HepG2 (cell line): ENCODE results near the gene LDLRAD4. TPM values are rescaled to one million over a fixed set of nuclear protein-coding genes. Genes with fewer than 3 reads are reported as not detected.

ENCODE experiments used
- CEBPZ ChIP-seq: IDR thresholded peaks from 2 replicates; pipeline ENCODE4 v1.6.1; 2012; ENCODE audit warnings: low read length, improper control_type of control experiment
- CREB1 ChIP-seq, 2 experiments: fragments of 450-650 bp in 1 of 2; IDR thresholded peaks; 2 replicates each; pipeline ENCODE4 v1.6.1; 2016 to 2017; ENCODE audit warnings: control low read depth in 1 of 2, mild to moderate bottlenecking in 1 of 2, missing compliant biosample characterization in 1 of 2, missing genetic modification characterization in 1 of 2
- HHEX ChIP-seq: IDR thresholded peaks from 2 replicates; pipeline ENCODE4 v1.6.1; 2016; ENCODE audit warnings: control low read depth
- HINFP ChIP-seq: sonication (generic); formaldehyde crosslinking; IDR thresholded peaks from 2 replicates; pipeline ENCODE4 v1.4.0; 2020; ENCODE audit warnings: low read depth, mild to moderate bottlenecking, missing genetic modification reagents
- JUNB ChIP-seq: sonication (generic); formaldehyde crosslinking; IDR thresholded peaks from 2 replicates; pipeline ENCODE4 v1.8.0; 2022; ENCODE audit warnings: missing genetic modification reagents, mild to moderate bottlenecking, borderline replicate concordance
- RERE ChIP-seq: IDR thresholded peaks from 2 replicates; pipeline ENCODE4 v1.6.1; 2016; ENCODE audit warnings: low read depth, missing genetic modification reagents, missing compliant biosample characterization
- TRIM22 ChIP-seq: fragments of 450-650 bp; IDR thresholded peaks from 2 replicates; pipeline ENCODE4 v1.6.1; 2017
- ZBTB49 ChIP-seq: sonication (generic); formaldehyde crosslinking; IDR thresholded peaks from 2 replicates; pipeline ENCODE4 v1.4.0; 2020; ENCODE audit warnings: missing genetic modification reagents, borderline replicate concordance
- ZFP91 ChIP-seq: sonication (generic); formaldehyde crosslinking; IDR thresholded peaks from 2 replicates; pipeline ENCODE4 v1.9.0; 2022; ENCODE audit warnings: missing genetic modification reagents, mild to moderate bottlenecking, borderline replicate concordance
- ZNF207 ChIP-seq: fragments of 450-650 bp; IDR thresholded peaks from 2 replicates; pipeline ENCODE4 v1.6.1; 2016; ENCODE audit warnings: antibody characterized with exemption, borderline replicate concordance
- ZNF343 ChIP-seq: sonication (generic); formaldehyde crosslinking; IDR thresholded peaks from 2 replicates; pipeline ENCODE4 v1.4.0; 2020; ENCODE audit warnings: mild to moderate bottlenecking, missing genetic modification reagents
- ZNF598 ChIP-seq: sonication (generic); formaldehyde crosslinking; IDR thresholded peaks from 2 replicates; pipeline ENCODE4 v1.5.1; 2020; ENCODE audit warnings: mild to moderate bottlenecking, missing genetic modification reagents, borderline replicate concordance
- ZNF761 ChIP-seq: sonication (generic); formaldehyde crosslinking; conservative IDR thresholded peaks from 2 replicates; pipeline ENCODE4 v1.4.0; 2020; ENCODE audit warnings: mild to moderate bottlenecking, missing genetic modification reagents
- polyA plus RNA-seq, 8 experiments: library from polyadenylated mRNA; depleted of rRNA in 3 of 8; stranded (reverse) in 7 of 8; unstranded in 1 of 8; fragments of >200 nt; fragmentation: Illumina TruSeq in 4 of 8; extraction: Trizol in 4 of 8; gene quantifications; 2 replicates each; pipeline versions ENCODE4 v1.2.1 to v1.2.3, GENCODE V29; 2011 to 2016; ENCODE audit warnings: low read depth in 4 of 8, missing spikeins in 1 of 8, mixed read lengths in 1 of 8; ENCODE audit not compliant: insufficient read depth in 1 of 8
- total RNA-seq, 5 experiments: library from RNA; depleted of rRNA; stranded (reverse); fragments of >200 nt; fragmentation: Illumina TruSeq; extraction: Trizol; gene quantifications; 2 replicates each; pipeline ENCODE4 v1.2.3, GENCODE V29; 2016; ENCODE audit warnings: low read depth in 1 of 5

The LDLRAD4 gene
- total and polyA plus RNA-seq, 2 of the 13 experiments (the other 11 are each of a cell fraction or from before 2014, with no cell fraction given): 13.6 to 20.9 TPM

- TF ChIP-seq CREB1 (IDR thresholded peaks at IDR 0.05) (no peak), CREB1 (CRISPR knock-in tag; IDR thresholded peaks at IDR 0.05) (no peak), TRIM22 (no peak), ZNF761 (CRISPR knock-in tag) (no peak), HHEX (no peak), HINFP (no peak), CEBPZ (no peak), ZNF207 (no peak), ZBTB49 (CRISPR knock-in tag) (no peak), JUNB (CRISPR knock-in tag) (no peak), ZNF343 (CRISPR knock-in tag) (0 out of 2 replicates have a peak, but pooled peaks have one; percentile 8), ZNF598 (CRISPR knock-in tag) (no peak), ZFP91 (no peak), RERE (CRISPR knock-in tag) (no peak)
These were observed 43.3 kb upstream of the LDLRAD4 start (continued) for GRCh38 chr18:13175266-13175665.
